SIG-M5 treated with dmso at 0.1 percent for 504 hours (cell line): Measurements from ENCODE around the gene EML2.
"Not testable (repeated sequence)": the region's sequence is repeated elsewhere in the genome, so short reads cannot be mapped to it uniquely, and the experiment has no call there.

Experiments used
- DNase-seq: peaks from one replicate; lab custom pipeline; 2025; ENCODE audit not compliant: unreplicated experiment; lab: John Stamatoyannopoulos, UW

EML2 gene

DNA sequence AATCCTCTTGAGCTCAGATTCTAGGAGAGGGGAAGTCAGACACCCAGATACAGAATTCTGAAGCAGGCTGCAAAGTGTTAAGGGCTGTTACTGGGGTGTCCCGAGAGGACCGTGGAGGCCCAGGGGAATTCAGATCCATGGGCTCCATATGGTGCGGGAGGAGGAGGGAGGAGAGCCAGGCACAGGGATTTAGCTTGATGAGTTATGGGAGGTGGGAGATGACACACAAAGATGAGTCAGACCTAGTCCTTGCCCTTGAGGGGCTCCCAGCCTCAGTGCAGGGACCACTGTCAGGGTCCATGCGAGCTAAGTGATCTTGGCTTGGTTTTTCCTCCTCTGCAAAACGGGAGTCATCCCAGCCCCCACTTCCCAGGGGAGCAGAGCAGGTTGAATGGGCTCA, 14.4 kb upstream of the EML2 start:
- no peak for DNase-seq

DNA sequence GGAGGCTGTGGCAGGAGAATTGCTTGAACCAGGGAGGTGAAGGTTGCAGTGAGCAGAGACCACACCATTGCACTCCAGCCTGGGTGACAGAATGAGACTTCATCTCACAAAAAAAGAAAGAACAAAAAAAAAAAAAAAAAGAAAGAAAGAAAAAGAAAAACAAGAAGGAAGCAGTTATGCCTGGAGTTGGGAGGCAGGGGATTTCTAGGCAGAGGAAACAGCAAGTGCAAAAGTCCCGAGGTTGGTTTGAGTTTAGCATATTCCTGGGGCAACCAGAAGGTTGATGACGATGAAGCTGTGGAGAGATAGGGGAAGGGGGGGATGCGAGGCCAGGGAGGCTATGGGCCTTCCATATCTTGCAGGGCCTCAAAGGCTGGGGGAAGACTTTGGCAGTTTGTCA, 11.5 kb upstream of the EML2 start:
- DNase-seq = no peak

DNA sequence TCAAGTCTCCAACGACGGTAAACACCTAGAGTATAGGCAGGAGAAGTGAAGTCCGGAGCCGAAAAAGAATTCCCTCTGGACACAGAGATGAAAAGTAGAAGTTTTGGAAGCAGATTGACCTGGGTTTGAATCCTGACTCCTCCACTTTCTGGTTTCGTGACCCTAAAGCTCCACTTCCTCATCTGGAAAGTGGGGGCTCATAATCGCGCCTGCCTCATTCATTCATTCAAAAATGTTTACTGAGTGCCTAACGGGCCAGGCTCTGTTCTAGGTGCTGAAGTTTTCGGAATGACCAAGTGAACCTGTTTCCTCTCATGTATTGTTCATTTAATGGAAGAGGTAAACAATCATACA, 7.1 kb upstream of the EML2 start:
- no peak for DNase-seq

DNA sequence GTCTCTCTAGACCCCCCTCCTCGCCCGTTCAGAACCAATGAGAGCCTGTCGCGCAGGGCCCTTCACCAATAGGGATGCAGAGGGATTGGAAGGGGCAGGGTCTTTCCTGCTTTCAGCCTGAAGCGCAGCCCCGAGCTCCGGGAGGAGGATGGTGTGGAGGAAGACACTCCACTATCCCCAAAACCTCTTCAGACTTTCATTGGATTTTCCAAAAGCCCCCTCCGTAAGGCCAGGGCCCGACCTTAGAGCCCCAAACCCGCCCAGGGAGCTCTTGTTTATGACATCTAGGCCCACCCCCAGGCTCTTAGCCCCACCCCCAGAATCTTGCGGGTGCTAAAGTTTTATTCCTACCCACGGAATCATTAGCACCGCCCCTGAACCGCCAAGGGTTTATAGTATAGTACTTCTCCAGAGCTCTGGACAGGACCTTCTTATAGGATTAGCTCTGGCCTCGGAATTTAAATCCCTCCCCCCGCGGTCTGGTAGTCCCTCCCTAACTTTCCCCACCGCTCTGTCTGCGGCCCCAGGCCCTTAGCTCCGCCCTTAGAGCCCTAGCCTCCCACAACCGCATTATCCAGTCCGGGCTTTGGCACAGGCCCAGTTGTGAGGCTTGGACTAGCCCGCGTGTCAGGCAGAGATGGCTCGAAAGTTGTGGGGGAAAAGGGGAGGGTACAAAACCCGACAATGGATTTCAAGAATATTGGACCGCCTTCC, 6.6 kb upstream of the EML2 start:
- DNase-seq = peak; percentile 85

DNA sequence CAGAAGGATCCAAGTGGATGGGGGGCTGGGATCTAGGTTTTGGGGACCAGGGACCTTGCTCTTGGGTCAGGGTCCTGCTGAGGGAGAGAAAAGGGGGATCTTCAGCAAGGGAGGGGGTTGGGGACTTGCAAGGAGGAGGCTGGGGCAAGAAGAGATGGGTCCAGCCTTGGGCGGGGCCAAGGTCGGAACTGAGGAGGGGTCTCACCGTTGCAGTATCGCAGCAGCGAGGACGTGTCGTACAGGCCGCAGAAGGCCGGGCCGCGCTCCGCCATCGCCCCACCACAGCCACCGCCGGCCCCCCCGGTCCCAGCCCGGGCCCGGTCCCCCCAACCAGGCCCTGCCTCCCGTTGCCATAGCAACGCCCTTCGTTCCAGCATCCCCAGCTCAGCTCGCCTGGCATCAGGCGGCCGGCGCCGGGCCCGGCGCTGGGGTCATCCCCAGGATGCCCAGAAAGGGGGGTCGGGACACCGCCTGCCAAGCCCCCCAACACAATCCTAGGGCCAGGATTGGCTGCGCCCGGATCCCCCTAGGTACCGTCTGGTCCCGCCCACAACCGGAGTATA, 6.0 kb upstream of the EML2 start:
- DNase-seq = no peak

DNA sequence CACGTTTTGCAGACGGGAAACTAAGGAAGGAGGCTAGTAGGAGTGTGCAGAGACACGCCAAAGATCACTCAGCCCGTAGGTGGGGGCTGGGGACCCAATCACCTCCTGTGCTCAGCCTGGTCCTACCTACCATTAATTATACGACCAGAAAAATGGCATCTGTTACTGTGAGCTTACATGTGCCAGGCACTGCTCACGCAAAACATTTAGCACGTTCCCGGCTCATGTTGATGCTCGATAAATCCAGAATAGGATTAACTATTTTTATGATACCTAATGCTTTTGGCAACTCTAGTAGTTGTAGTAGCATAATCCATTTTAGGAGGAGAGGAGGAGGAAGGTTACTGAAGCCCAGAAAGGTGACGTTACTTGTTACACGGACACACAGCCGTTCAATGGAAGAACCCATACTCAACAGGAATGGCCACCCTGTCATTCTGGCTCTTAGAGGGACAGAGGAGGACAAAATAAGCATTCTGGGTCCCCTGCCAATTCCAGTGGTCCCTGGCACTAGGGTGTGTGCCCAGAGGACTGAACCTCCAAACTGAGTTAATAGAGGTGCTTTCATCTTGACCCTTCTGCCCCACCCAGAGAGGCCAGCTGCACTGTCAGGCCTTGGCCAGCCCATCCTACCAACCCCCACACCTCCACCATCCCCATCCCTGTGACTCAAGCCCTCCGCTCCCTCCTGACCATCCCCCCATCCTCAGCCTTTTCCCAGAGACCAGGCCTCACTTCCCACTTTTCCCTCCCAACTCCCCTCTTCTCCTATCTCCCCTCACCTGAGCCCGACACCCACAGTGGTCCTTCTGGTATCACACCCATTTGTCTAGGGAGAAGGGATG, 5.0 kb upstream of the EML2 start:
- no peak for DNase-seq

DNA sequence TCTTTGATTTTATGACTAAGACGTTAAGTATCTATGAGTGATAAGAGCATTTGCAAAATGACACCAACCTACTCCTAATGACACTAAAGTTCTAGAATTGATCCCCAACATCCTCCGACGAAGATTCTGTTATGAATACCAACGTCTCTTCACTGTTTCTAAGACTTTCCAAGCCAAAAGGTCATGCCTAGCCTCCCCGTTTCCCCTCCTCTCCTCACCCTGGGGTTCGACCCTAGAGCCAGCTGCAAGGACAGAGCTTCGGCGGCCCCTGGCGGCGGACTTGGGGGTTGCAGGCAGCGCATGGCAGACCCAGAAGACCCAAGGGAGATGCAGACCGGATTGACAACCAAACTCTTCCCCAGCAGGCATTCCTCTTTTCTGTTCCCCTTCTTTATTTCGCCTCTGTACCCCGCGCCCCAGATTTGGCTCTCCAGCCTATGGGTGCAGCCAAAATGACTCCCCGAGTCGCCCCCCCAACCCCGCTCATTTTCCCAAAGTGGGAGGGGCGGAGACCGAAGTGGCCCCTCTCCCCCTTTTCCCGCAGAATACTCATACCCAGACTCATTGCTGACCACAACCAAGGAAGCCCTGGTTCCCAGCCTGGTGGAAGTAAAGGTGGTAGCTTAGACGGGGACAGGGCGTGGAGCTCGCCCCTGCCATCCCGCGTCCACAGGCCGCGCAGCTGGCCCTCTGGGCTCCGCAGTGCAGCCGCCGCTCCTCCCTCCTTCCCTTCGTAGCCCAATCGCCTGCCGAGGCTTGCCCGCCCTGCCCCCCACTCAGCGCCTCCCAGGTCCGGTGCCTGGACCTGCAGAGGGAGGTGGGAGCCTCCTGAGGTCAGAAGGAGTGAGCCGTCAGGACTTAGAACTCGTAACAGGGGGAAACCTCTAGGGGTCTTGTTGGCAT, 4.1 kb upstream of the EML2 start:
- DNase-seq = peak; percentile 77

DNA sequence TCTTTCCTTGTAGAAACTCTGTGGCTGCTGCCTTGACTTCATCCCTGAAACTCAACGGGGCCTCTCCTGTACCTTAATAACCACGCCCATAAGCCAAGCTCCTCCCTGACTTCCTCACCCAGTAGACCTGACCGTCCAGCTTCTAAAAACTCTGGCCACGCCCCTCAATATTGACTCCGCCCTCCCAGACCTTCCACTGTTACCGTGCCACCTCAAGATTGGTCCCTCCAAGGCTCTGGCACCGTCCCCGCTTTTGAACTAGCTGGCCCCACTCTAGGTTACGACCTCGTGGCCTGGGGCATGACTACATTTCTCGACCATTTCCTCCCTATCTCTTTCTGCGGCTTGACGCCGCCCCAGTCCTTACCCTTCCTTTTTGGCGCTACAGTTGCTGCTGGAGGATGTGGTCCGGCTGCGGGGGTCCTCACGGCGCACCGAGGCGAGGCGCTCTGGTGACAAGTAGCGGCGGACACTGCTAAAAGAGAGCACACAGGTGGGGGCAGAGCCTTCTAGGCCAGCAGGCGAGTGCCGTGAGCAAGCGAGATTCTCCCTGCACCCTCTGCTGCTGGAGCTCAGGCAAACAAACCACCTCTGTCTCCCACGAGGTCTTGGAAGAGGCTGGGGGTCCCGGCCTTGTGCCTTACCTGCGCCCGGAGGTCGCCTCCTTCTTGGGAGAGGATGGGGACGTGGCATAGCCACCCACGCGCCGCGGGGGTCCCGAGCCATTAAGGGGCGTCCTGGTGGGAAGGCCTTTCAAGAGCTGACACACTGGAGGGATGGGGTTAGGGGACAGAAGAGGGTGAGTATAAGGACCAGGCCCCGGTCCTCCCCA, 2.3 kb upstream of the EML2 start:
- peak; percentile 97 for DNase-seq

DNA sequence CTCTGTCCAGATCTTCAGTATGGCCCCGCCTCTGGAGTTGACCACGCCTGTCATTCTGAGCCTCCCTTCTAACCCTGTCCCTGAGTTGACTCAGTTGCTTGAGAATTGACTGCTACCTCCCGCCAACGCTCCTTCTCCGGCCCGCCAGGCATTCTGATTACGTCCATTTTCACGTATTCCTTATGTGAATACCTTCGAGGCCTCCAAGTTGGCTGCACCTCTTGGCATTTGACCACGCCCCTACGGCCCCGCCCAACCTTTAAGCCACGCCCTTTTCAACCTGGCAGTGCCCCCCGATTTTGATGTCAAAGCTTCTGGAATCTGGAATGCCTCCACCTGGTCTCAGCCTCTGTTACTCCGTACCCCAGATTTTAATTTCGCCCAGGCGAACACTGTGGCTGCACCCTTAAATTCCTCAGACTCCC, 1.7 kb upstream of the EML2 start:
- DNase-seq = no peak

DNA sequence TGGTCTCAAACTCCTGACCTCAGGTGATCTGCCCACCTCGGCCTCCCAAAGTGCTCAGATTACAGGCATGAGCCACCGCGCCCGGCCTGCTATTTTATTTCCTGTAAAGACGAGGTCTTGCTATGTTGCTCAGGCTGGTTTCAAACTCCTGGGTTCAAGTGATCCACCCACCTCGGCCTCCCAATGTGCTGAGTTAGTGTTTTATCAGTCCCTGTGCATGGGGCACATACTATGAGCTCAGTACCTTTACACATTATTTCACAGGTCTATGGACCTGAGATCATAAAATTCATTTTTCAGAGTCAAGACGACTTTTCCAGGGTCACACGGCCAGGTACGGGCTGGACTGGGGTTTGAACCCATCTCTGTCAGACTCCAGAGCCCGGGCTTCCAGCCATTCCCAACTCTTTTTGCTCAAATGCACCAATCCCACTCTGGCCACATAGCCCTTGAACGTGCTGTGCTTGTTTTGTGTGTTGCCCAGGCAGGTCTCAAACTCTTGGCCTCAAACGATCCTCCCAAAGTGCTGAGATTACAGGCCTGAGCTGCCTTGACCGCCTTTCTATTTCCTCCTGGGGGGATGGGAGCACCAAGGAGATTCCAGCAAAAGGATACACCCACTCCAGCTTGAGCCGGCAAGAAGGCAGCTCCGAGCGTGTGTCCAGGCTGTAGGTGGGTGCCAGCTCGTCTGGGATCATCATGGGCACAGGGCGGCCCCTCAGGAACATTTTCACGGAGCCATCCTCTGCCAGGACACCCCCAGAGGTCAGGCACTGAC, 1.1 kb downstream of the EML2 start:
- DNase-seq = no peak

DNA sequence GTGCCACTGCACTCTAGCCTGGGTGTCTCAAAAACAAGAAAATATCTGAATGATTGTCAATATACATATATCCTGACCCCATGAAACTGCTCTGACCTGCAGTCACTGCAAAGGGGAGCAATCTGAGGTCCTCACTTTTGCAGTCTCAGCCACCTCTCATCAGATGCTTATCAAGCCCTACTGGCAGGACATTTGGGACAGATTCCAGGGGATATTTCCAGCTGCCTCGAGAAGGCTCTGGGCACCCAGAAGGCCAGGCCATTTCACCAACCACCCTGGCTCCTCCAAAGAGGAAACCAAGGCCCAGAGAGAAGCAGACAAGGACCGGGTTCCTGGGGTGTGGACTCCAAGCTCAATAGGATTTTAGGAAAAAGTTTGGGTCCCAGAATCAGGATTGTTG, 2.3 kb downstream of the EML2 start:
- no peak for DNase-seq

DNA sequence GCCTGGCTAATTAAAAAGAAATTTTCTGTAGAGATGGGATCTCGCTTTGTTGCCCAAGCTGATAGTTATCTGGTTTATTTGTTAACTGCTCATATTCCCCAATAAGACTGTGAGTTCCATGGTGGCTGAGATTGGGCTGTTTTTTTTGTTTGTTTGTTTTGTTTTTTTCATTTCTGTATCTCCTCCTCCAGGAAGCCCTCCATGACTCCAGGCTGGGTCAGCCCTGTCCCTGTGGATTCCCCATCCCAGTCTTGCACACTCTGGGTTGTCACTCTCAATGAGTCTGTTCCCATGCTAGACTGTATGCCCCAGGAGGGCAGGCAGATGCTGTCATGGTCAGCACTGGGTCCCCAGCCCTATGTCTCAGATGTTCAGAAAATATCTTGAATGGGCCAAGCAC, 2.9 kb downstream of the EML2 start:
- DNase-seq = no peak

DNA sequence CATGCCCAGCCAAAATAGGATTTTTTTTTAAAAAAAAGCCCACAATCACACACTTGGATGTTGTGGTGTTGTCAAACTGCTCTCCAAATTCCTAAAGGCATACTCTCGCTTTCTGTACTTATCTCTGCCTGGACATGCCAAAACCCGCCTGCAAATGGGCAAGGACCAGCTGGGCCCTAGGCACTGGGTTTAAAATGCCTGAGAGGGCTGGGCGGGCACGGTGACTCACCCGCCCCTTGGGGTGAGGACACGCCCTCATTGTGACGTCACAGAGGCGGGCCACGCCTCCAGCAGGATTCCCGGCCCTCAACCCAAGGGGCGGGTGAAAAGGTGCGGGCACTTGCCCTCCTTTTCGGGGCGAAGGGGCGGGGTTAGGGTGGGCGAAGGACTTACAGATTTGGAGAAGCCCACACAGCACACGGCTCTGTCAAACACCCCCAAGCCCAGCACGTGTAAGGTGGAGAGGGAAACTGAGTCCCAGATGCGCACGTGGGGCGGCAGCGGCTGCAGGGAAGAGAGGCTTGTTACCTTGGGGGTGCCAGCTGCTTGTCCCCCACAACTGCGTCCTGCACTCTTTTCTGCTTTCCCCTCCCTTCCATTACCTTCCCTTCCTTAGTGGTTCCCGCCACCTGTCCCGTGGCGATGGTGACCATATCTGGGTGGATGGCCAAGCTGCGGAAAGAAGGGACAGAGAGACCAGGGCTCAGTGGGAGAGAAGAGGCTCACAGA, 6.6 kb downstream of the EML2 start:
- DNase-seq = peak; percentile 33

DNA sequence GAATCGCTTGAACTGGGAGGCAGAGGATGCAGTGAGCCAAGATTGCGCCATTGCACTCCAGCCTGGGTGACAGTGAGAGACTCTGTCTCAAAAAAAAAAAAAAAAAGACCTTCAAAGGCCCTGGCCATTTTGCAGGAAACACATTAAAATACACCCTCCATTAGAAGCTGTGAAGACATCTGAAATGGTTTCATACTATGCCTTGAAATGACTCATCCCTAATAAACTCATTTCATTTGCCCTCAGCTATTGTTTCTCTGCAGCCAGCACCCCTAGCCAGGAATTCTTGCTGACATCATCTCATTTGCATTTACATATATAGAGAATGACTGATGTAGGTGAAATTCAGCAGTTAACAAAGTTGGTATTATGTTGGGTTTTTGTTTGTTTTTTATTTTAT, 8.7 kb downstream of the EML2 start:
- peak; percentile 67 for DNase-seq

DNA sequence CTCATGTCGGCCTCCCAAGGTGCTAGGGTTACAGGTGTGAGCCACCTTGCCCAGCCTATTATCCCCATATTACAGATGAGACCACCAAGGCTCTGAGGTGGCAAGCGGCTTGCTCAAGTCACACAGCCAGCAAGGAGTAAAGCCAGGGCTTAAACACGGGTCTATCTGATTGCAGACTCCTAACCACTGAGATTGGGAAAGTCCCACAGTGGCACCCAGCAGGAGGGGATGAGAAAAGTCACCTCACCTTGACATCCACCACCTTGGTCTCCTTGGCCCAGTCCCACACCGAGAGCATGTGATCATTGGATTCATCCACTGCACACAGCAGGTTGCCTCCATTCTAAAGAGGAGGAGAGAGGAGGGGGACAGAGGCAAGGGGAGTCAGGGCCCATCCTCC, 9.5 kb downstream of the EML2 start:
- DNase-seq = no peak

DNA sequence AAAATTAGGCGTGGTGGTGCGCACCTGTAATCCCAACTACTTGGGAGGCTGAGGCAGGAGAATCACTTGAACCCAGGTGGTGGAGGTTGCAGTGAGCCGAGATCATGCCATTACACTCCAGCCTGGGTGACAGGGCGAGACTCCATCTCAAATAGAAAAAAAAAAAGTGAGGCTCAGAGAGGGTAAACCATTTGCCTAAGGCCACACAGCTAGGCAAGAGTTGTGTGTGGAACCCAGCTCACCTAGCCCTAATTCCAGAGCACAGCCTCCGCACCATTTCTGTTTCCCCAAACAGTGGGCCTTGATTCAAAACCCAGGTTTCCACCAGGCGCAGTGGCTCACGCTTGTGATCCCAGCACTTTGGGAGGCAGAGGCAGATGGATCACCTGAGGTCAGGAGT, 11.0 kb downstream of the EML2 start:
- not testable (repeated sequence) for DNase-seq

DNA sequence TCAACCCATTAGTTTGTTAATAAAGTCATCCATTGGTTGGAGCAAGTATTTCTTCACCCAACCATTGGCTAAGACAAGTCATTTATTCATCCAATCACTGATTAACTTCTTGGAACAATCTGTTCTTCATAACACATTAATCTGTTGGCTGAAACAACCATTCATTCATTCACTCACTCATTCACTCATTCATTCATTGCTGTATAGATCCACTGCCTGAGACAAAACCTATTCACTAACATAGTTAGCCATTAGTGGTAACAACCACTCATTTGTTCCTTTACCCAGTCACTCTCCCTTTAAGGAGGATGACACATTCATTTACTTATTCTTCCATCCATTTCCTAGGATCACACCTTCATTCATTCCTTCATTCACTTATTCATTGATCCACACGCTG, 15.2 kb downstream of the EML2 start:
- no peak for DNase-seq

DNA sequence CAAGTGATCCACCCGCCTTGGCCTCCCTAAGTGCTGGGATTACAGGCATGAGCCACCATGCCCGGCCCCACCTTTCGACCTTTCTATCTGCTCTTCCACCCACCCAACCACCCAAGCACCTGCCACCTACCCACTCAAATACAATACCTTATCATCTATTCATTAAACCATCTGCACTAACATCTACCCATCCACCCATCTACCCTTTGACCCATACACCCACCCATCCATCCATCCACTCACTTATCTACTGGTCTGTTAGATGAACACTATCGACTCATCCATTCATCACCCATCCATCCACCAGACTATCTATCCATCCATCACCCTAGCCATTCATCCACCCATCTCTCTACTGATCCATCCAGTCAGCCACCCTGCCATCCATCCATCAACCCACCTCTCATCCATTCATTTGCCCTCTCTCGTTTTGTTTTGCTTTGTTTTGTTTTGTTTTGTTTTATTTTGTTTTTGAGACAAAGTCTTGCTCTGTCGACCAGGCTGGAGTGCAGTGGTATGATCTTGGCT, 17.2 kb downstream of the EML2 start:
- DNase-seq = no peak

DNA sequence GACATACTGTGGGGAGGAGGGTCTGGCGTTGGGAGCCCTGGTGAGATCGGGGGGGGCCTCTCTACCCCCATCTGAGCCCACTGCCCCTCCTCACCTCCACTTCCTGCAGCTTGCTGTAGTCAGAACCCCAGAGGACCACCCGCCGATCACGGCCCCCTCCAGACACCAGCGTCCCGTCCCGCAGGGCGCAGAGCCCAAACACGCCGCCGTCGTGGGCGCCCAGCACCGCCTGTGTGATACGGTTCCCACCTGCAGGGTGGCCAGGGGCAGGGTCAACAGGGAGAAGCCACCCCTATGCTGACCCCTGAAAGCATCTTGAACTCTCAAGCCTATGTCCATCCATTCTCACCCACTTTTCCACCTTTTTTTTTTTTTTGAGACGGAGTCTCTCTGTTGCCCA, 17.8 kb downstream of the EML2 start:
- no peak for DNase-seq
